OCI-LY1 (cell line): ENCODE measurements around the gene THBS3.

Experiments used
- EZH2 ChIP-seq: fragments of 200-600 bp; sonication (generic), shearing (Covaris generic); IDR thresholded peaks from 2 replicates; pipeline ENCODE4 v1.8.0; 2017; ENCODE audit warnings: borderline replicate concordance, mixed run types, mild to moderate bottlenecking, antibody characterized with exemption, low read length, moderate library complexity, mixed read lengths
- TF ChIP-seq, protein P1 (sequence below): fragments of 200-600 bp; sonication (generic), shearing (Covaris generic); IDR thresholded peaks from 2 replicates; pipeline ENCODE4 v1.5.1; 2017; ENCODE audit warnings: mild to moderate bottlenecking, antibody characterized with exemption, low read length, moderate library complexity, mixed read lengths

DNA sequence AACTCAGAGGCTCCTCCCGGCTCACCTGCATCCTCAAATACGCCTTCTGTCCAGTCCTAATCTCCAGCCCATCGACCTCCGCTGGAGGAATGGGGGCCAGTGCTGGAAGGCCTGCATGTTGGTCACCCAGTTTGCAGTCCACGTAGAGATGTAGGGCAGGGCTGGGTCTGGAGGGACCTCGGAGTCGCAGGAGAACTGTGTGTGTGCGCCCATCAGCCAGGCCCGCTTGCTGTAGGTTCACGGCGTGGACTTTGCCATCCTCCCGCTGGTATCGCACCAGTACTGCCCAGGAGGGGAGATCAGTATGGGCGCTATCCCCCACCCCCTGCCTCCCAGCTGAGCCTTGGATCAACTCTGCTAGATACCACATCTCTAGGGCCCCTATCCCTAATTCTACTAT, 2.7 kb downstream of the THBS3 start:
- TF ChIP-seq, protein P1, sequence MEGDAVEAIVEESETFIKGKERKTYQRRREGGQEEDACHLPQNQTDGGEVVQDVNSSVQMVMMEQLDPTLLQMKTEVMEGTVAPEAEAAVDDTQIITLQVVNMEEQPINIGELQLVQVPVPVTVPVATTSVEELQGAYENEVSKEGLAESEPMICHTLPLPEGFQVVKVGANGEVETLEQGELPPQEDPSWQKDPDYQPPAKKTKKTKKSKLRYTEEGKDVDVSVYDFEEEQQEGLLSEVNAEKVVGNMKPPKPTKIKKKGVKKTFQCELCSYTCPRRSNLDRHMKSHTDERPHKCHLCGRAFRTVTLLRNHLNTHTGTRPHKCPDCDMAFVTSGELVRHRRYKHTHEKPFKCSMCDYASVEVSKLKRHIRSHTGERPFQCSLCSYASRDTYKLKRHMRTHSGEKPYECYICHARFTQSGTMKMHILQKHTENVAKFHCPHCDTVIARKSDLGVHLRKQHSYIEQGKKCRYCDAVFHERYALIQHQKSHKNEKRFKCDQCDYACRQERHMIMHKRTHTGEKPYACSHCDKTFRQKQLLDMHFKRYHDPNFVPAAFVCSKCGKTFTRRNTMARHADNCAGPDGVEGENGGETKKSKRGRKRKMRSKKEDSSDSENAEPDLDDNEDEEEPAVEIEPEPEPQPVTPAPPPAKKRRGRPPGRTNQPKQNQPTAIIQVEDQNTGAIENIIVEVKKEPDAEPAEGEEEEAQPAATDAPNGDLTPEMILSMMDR: no peak
- TF ChIP-seq EZH2: no peak
